SK-N-DZ (cell line): ENCODE results near the gene KRIT1.
A peak's percentile ranks its signal among the peaks of the same experiment; 100 is the strongest.

Experiments used
- DNase-seq: peaks from one replicate; pipeline ENCODE4 v3.0.0-alpha.2; 2015; ENCODE audit warnings: low spot score
- small RNA-seq, 2 experiments: library from RNA; depleted of rRNA; stranded (forward); fragments of <200 nt; gene quantifications; one replicate each; pipeline ENCODE3, GENCODE V24; 2014

The KRIT1 gene

DNA sequence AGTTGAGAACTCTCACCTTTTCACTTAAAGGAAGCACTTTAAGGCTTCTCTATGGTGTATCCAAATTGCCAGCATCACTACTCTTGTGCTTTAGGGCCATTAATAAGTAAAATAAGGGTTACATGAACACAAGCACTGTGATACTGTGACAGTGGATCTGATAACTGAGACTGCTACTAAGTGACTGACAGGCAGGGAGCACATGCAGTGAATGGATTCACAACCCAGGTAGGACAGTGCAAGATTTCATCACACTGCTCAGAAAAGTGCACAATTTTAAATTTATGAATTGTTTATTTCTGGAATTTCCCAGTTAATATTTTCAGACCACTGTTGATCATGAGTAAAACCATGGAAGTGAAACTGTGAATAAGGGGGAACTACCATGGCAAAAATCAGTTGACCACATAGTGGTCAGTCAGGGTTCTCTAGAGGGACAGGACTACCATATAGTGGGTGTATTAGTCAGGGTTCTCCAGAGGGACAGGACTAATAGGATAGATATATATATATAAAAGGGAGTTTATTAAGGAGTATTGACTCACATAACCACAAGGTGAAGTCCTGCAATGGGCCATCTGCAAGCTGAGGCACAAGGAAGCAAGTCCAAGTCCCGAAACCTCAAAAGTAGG is 90.5 kb downstream of the KRIT1 start:
- no peak for DNase-seq

DNA sequence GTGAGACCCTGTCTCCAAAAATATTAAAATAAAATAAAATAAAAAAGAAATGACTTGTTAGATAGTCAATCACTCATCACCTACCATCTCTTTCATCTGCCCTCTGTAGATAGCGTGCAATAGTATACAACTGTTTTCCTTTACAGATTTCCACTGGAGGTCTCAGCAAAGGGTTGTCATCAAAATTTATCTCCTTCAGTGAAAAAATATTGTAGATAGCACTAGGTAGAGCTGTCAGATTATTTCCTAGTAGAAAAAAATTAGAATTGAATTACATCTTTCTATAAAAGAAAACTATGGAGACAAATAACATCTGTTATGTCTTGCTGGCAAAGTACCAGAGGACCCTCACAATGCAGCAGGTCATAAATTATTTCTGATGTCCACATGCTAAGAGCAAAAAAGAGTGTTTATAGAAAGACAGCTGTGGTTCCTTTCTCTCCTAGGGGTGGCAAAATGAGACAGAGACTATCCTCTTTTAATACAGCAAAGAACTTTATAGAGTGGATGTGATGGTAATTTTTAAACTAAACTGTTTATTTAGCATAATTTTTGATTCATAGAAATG is 95.2 kb downstream of the KRIT1 start:
- peak; percentile 22 for DNase-seq

DNA sequence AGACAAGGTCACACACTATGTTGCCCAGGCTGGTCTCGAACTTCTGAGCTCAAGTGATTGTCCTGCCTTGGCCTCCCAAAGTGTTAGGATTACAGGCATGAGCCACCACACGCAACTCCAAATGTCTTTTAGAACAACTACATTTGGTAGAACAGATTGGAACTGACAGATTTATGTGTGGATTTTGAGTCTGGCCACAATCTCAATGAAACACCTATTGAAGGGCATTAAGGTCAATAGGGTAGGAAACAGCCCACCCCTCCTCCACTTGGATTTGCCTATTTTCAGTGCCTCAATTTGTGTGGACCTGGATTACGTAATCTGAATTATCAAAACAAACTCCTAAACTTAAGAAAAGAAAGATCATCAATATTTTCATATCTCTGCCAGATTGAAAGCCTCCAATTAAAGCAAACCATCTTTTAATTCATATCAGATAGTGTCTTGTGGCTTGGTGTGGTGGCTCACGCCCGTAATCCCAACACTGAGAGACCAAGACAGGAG is 95.9 kb downstream of the KRIT1 start:
- no peak for DNase-seq

Small RNA genes lying within 50 kb of the gene (small RNA-seq; reads per million reads assigned to genes)
- gene MIR1285-1 (0 reads per million in 2 experiments), gene RF00019 (0 reads per million in 2 experiments)
